NCI-H748 (cell line): Measurements from ENCODE around the gene FAM237A.

Source experiments
- DNase-seq: peaks from one replicate; lab custom pipeline; 2025; ENCODE audit not compliant: unreplicated experiment; lab: John Stamatoyannopoulos, UW

Gene FAM237A

DNA sequence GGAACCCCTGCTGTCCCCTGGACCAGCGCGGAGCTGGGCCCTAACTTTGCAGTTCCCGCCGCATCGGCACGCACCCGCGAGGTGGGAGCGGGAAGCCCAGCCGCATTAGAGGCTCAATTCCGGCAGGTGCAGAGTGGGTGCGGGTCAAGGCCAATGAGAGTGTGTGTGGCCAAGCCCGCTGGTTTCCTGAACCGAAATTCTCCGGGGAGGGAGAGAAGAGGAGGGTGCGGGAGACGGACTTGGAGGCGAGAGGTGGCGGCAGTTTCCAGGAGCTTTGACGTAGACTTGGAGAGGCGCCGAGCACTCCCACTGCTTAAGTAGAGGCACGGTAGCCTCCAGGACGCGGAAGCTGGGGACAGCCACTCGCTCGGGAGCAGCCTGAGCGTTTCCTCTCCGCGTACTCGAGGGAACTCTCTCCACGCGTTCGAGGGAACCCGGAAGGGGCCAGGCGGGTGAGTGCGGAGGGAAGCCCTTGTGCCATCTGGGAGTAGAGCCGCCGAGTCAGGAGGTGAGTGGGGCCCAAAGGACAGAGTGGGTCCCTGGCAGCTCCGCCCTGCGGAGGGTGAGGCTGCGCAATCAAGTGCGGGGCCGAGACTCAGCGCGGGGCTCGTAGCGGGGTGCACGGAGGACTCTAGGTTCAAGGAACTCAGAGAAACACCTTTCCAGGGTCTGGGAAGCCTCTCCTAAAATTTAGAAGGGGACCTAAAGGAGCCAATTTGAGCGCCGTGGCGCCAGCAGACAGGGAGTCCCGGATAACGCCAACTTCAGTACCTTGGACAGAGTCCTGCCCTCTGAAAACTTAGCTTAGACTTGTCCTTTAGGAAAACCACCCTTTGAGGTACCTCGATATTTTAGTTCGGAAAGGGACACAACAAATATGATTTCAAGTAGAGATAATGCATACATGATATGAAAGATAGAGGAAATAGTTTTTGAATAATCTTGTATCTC lies at the start of gene FAM237A:
TSS of gene FAM237A (plus strand) at position 413 of the 951 bp plus-strand sequence. CDS start 1,750 bp downstream, outside the sequence.
- DNase-seq, result no peak

DNA sequence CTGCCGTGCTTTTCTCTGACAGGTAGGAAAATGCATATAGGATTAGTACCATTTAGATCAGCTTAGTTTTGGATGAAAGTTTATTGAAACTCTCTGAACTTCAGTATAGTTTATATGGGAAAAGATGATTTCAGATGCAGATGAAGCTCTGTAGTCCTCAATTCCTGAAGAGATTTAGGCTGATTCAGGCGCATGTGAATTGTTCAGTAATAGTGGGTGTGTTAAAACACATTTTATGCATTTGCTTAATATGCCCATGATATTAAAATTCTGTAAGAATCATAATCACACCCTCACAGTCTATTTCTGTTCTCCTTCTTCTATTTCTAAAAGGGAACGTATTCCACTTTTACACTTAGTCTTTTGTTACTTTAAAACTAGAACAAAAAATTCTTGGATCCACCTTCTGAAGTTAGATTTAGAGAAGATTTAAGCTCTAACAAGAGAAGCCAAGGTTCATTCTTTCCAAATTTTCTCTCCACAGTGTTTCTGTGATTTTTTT lies 44.5 kb upstream of the FAM237A start:
- no peak for DNase-seq

DNA sequence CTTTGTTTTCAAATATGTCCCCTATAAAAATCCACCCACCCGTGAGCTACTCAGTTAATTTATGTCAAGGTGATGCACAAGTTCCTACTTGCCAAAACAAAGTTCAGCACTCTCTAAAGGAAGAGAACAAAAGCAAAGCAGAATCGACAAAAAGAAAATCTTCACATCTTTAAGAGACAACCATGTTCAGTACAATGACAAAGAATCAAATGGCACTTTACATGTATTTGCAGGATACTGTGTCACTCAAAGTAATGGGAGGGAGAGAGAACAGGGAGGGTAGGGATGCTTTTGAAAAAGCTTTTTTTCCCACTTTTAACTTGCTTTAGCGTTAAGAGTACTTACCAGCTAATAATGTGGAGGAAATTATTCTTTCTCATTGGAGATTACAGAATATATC lies 39.0 kb upstream of the FAM237A start:
- DNase-seq, result no peak

DNA sequence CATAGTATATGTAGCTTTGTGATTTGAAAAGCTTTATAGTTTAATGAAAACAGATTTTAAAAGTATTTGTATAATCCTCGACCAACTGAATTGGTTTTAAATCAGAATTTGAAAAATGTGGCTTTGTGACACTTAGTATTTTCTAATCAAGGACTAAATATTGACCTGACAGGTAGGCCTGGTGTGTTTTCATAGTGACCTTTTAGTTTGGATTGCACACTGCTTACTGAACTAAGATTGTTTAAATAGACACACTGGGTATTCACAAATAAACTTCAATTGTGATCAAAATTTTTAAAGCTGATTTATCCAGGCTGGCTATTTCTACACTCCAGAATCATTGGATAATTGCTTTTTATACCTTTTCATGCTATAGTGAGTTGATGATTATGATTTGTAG lies 31.8 kb upstream of the FAM237A start:
- no peak for DNase-seq

DNA sequence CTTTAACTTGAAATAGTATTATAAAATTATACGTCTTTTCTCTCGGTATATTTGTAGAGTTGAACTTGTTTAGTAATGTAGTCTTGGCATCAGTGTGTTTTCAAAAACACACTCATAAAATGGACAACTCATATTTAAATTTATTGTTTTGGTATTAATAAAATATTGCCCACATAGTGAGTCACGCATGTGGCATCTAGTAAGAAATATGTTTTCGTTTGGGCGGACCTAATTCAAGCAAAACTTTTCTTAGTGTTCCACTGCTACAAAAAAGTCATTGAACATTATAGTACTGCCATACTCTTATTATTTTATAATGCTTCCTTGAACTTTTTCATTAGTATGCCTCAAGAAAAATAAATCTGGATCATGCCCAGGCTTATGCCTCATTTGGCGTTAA lies 31.1 kb upstream of the FAM237A start:
- no peak for DNase-seq

DNA sequence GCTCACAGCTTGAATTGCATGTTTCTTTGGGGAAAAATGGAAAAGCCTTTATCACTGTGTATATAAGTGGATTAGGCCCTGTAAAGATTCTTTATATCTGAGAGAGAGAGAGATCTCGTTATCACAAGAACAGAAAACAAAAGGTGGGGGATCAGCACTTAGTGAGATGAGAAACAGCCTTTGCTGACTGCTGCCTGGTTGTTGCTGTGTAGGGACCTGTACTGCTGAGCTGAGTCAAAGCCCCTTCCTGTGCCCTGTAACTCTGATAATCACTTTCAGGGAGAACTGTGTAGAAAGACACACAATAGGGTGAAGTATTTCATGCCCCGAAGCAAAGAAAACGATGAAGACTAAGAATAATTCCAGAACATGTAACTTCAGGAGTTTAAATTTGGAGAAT lies 30.6 kb upstream of the FAM237A start:
- DNase-seq, result no peak

DNA sequence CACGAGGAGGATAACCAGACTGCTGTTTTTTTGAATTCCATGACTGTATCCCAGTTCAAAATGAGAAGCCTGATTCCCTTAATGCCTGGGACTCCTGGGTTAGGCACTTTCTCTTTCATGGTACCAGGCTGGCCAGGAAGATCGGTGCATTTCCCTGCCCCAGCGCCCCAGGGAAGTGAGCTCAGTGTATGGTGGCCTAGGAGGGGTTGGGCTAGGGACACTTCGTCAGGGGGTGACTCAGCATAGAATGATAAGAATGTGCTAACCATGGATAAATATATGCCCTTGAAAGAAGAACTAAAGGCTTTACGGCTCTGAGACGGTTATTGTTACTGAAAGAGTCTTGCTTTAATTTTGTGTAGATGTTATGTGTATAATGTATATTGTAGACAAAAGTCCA lies 27.5 kb upstream of the FAM237A start:
- DNase-seq, result no peak

DNA sequence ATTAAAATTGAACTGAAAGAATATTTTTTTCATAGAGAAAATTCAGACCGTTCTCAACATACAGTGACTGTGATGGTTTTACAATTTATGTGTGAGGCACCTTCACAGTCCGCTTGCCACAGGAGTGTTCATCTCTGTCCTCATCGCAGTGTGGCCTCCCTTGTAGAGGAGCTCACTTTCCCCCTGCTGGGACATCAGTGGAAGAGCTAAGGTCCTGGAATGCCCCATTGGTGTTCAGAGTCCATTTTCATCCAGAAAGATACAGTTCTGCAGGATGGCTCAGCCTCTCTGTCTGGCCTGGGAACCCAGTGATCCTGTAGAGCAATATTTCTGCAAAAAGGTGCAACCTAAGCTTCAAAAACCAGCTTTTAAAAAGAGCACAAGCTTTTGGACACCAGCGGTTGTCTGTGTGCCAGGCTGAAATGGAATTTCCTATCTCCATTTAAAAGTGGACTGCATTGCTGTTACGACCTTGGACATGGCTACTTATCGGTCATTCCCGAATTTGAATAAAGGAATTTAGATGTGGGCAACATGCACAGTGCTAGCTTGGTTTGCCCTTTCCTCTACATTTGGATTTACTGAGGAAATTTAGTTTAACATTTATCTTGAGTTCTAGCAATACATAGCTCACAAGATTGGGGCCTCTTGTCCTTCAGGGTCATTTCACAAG lies 26.7 kb upstream of the FAM237A start:
- DNase-seq, result no peak

DNA sequence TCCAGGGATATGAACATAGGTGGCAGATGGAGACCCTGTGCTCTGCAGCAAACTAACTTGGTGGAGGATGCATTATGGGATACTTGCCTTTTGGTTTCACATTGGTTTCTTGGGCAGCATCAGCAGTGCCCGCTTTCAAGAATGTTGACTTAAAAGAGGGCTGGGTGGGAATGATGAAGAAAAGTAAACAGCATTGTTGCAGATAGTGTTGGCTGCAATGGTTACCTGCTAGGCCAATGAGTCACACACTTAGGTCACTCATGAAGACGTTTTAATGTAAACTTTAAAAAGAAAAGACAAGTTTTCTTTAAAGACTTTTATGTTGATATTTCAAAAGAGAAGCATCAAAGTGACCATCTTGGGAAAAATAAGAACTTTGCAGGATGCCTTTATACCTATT lies 26.1 kb upstream of the FAM237A start:
- DNase-seq, result no peak

DNA sequence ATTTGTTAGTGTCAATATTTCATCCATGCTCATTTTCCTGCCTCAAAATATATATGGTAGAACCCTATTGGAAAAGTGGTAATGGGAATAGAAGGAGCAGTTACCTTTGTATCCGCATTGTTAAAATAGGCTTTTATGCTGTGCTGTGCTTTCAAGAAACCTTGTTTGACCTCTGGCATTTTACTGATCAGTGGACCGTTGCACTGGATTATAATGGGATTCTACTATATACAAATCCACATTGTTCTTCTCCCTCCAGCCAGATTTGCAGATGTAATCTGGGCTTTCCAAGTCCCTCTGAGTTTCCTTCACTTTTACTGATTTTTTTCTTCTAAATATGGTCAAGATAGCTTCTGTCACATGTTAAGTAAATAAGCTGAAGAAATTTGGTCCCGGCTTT lies 23.3 kb upstream of the FAM237A start:
- DNase-seq, result no peak

DNA sequence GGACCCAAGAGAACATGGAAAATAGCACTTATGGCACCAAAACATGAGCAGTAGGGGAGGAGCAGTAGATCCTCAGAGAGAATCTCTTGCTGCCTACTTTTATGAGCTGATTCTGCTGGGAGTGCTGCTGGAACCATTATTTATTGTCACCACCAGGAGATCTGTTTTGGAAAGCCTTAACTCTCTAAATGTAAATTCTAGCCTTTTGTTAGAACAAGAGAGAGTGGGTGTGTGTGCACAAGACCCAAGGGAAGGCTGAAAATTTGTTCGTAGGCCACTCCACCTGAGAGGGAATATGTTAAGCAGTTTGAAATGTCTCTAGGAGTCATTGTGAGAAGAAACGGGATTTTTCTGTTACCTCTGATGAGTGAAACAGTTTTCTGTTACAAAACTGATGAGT lies 16.2 kb upstream of the FAM237A start:
- no peak for DNase-seq

DNA sequence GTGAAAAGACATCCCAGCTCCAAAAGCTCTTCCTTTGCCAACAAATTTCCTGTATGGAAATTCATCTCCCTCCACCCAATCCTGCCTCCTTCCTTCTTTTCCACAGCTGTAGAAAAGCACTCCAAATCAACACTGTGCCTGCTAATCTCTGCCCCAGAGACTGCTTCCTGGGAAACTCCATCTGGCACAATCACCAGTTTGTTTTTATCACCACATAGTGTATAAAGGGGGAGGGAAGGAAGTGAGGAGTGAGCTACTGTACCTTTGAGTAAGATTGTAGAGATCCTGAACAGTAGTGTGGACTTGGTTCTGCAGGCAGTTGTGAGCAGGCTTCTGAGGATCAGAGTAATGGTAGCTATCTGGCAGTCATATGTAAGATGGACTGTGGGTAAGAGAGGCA lies 14.7 kb upstream of the FAM237A start:
- DNase-seq, result no peak

DNA sequence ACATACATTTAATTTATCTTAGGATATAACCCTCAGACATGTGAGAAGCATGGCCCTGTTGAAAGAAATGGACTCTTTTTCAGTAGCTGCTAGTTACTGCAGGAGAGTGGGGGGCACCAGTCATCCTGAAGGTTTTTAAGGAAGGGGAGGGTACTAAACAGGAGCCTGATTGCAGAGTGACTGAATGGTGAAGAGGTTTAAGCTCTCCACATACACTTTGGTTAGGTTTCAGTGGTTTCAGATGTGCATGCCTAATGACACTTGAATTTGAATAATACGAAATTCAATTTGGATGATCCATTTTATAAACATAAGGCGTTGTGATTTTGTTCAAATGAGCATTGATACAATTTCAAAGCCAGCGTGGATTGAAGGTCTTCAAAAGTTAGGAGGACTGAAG lies 10.9 kb upstream of the FAM237A start:
- no peak for DNase-seq

DNA sequence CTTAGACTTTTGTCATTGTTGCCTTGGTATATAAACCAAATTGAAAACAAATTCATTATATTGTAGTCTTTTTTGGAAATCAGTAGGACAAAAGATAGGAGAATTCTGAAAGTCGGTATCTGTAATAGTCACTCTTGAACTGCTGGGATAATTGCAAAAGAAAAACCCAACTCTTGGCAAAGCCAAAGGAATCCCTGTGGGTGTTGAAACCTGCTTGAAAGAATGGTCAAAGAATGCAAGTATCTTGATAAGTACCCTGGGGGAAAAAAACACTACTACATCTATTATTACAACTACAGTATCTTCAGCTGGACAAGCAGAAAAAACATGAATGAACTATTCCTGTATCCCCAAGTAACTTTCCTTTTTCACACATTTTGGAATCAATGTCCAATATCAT lies 7.3 kb upstream of the FAM237A start:
- no peak for DNase-seq

DNA sequence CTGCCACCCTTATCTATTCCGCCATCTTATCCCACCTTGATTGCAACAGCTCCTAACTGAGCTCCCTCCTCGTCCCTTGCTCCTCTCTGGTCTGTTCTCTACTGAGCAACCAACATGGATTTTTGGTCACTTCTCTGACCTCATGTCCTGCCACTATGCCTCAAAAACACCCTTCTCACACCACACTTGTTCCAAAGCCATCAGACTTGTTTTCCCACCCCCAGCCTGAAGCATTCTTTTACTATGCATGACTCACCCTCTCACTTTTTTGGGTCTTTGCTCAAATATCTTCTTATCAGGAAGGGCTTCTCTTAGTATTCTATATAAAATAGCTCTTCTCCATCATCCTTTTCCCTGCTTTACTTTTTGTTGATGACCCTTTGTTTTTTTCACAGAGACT lies 2.7 kb upstream of the FAM237A start:
- DNase-seq, result no peak

DNA sequence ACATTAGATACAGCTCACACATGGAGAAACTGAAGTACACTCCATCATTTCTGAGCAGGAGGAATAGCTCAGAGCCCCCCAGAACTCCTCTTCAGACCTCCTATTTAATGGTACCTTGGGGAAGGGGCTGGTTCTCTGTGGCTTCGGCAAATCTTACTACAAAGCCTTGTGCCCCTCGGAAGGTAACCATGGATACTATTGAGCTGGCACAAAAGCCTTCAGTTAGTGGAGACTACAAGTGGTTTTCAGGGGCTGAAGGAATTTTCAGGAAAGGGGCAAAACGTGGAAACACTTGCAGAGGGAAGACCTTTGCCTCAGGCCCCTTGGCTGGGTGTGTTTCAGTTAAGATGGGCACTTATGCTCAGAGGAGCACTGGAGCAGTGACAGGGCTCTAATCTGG lies 1.1 kb upstream of the FAM237A start:
- DNase-seq, result no peak

DNA sequence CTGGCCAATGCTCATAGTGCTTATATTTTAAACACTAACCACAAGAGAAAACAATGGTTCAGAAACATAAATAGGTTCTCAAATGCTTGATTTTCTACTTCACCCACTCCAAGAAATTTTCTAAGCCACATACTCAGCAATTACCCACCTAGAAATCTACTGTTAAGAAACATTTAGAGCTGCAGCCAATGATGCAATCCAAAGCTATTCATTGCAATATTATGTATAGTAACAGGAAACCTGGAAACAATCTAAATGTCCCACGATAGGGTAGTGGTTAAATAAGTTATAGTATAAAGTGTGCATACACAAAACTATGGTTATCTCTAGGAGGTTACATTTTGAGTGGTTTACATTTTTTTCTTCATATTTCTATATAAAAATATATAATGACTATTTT lies 5.7 kb downstream of the FAM237A start:
- no peak for DNase-seq

DNA sequence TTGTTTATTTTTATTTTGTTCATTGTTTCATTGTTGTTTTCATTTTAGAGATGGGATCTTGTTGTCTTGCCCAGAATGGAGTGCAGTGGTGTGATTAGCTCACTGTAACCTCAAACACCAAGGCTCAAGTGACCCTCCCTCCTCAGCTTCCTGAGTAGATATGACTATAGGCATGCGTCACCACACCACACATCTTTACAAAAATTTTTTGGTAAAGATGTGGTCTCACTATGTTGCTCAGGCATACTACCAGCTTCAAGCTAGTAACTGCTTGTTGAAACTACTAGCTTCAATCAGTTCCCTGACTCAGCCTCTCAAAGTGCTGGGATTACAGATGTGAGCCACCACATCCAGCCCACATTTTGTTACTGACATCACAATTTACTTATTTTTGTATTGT lies 14.8 kb downstream of the FAM237A start:
- DNase-seq, result no peak

DNA sequence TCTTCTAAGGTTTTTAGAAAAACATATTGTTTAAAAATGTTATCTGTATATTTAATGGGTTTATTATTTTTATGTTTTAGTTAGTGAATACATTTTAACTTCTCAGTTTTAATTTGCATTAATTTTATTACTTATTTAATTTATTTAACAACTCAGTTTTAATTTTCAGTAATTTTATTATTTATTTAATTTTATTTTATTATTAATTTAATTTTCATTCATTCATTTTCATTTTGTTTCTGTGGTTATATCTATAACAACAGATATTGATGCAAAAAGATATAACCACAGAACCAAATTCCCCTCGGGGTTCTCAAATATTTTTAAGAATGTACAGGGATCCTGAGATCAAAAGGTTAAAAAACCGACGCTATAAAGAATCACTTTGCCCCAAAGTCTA lies 23.0 kb downstream of the FAM237A start:
- DNase-seq, result no peak

DNA sequence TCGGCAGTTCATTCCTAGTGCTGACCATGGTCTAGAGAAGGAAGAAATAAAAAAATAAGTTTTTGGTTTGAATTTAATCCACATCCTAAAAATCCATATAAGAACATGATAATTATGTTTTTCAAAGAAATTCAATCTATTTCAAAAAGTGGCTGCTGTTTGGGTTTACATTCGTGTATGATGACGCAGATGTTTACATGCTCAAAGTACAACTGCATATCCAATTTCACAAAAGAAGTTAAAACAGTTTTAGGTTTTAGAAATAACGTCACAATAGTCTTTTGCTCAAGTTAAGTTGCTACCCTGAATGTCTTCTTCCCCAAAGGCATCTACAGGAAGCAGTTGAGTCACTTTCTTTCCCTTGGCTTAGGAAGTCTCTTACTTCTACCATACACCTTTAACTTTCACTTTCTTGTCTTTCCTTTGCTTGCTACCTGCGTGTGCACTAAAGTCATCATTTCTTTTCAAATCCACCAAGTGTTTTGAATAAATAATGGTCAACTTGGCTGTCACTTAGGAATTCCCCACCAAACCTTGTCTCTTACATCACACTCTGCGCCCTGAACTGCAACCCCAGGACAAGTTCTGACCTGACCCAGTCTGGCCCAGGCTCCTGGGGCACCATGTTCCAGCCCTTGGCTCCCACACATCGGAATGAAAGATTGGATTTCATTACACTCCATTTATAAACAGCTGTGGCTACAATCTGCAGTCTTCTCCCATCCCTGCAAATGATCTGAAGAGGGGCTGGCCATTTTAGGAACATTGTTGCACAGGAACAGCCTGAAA lies 28.4 kb downstream of the FAM237A start:
- no peak for DNase-seq

DNA sequence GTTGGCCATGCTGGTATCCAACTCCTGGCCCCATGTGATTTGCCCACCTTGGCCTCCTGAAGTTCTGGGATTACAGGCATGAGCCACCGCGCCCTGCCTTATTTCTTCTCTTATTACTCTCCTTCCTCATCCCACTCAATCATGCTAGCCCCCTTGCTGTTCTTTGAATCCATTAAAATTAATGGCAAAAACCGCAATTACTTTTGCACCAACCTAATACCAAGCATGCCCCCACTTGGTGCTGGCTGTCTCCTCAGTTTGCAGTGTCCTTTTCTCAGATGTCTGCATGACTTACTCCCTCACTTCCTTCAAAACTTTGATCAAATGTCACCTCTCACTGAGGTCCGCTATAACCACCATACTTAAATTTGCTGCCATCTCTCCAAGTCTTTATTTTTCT lies 41.3 kb downstream of the FAM237A start:
- DNase-seq, result no peak
